MM.1S (cell line): ENCODE data around the gene TMOD1.

Experiments
- CTCF ChIP-seq: fragments of 300-600 bp; sonication (generic); IDR thresholded peaks from 2 replicates; pipeline ENCODE4 v1.5.1; 2016; ENCODE audit warnings: antibody characterized with exemption, low read length, mixed read lengths
- EZH2 ChIP-seq: fragments of 300-600 bp; sonication (generic); optimal IDR thresholded peaks from 2 replicates; pipeline ENCODE3; 2017; ENCODE audit warnings: low read depth, mild to moderate bottlenecking, antibody characterized with exemption, low read length, mixed read lengths
- EZH2phosphoT487 ChIP-seq: fragments of 300-600 bp; sonication (generic); IDR thresholded peaks from 2 replicates; pipeline ENCODE4 v1.6.1; 2018; ENCODE audit warnings: antibody characterized with exemption, low read length

DNA sequence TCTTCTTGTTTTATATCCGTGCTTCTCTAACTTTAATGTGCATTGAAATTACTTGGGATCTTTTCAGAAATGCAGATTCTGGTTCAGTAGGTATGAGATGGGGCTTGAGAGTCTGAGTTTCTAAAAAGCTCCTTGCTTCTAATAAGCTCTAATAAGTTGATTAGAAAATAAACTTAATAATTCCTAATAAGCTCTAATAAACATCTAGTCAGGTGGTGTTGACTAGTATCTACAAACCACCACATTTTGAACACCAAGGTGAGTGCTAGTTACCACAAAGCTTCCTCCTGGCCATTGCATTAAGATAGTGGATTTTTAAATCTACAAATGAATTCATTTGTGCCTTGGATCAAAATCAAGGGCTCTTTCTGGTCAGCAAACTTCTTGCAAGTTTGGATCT, 5.3 kb downstream of the TMOD1 start:
- TF ChIP-seq CTCF (no peak), EZH2 (no peak), EZH2phosphoT487 (no peak)
